Endothelial cell of umbilical vein (primary cell): ENCODE data around the gene PHPT1.
"Not testable (repeated sequence)": the region's sequence is repeated elsewhere in the genome, so short reads cannot be mapped to it uniquely, and the experiment has no call there.

Experiments
- EZH2 ChIP-seq: IDR thresholded peaks from 2 replicates; pipeline ENCODE4 v1.6.1; 2012; ENCODE audit warnings: borderline replicate concordance, low read depth, mild to moderate bottlenecking, moderate library complexity, low read length, inconsistent platforms; ENCODE audit not compliant: severe bottlenecking
- GATA2 ChIP-seq: IDR thresholded peaks from 2 replicates; pipeline ENCODE4 v1.7.0; 2011; ENCODE audit warnings: low read depth, mild to moderate bottlenecking, moderate library complexity, mixed read lengths, low read length; ENCODE audit not compliant: insufficient read length, insufficient read depth
- MYC ChIP-seq: IDR thresholded peaks from one replicate; pipeline ENCODE4 v1.6.1; 2011; ENCODE audit warnings: mild to moderate bottlenecking, low read depth, low read length
- POLR2AphosphoS5 ChIP-seq: IDR thresholded peaks from 2 replicates; pipeline ENCODE4 v1.6.1; 2012; ENCODE audit warnings: low read depth, mild to moderate bottlenecking, control low read depth, low read length, moderate library complexity; ENCODE audit not compliant: insufficient read depth
- TF ChIP-seq, protein P1 (sequence below), 2 donors: IDR thresholded peaks; 1 replicate in 1 of 2; 2 replicates in 1 of 2; pipeline ENCODE4 v1.5.1; 2011; ENCODE audit warnings: low read length in 2 of 2, mild to moderate bottlenecking in 2 of 2, moderate library complexity in 2 of 2, control low read depth in 1 of 2, inconsistent platforms in 1 of 2, low read depth in 1 of 2; ENCODE audit not compliant: insufficient read depth in 1 of 2; ENCODE audit errors: extremely low read depth in 1 of 2
- TF ChIP-seq, protein P2 (sequence below): IDR thresholded peaks from 2 replicates; pipeline ENCODE4 v1.6.1; 2011; ENCODE audit not compliant: insufficient read depth, insufficient read length

GRCh38 chr9:136866898-136867421, 17.8 kb downstream of the PHPT1 start:
- TF ChIP-seq, protein P1, sequence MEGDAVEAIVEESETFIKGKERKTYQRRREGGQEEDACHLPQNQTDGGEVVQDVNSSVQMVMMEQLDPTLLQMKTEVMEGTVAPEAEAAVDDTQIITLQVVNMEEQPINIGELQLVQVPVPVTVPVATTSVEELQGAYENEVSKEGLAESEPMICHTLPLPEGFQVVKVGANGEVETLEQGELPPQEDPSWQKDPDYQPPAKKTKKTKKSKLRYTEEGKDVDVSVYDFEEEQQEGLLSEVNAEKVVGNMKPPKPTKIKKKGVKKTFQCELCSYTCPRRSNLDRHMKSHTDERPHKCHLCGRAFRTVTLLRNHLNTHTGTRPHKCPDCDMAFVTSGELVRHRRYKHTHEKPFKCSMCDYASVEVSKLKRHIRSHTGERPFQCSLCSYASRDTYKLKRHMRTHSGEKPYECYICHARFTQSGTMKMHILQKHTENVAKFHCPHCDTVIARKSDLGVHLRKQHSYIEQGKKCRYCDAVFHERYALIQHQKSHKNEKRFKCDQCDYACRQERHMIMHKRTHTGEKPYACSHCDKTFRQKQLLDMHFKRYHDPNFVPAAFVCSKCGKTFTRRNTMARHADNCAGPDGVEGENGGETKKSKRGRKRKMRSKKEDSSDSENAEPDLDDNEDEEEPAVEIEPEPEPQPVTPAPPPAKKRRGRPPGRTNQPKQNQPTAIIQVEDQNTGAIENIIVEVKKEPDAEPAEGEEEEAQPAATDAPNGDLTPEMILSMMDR (IDR thresholded peaks at IDR 0.05; ENCODE audit: extremely low read depth in 1 of 2, insufficient read depth in 1 of 2, low read depth in 1 of 2, low read length in 2 of 2): not testable (repeated sequence)
- not testable (repeated sequence) for TF ChIP-seq MYC, EZH2, POLR2AphosphoS5, GATA2
- TF ChIP-seq, protein P2, sequence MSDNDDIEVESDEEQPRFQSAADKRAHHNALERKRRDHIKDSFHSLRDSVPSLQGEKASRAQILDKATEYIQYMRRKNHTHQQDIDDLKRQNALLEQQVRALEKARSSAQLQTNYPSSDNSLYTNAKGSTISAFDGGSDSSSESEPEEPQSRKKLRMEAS: not testable (repeated sequence)
